ENCODE measurements around the gene TIGD1.

- TF ChIP-seq CTCF (conservative IDR thresholded peaks at IDR 0.05; ENCODE audit: low read length) (no peak), EZH2phosphoT487 (IDR thresholded peaks at IDR 0.05; ENCODE audit: borderline replicate concordance, low read depth, low read length) (no peak)
These were observed 5.7 kb downstream of the TIGD1 start for GRCh38 chr2:232544674-232545073.
